H1 (cell line): ENCODE results near the gene FHIT. TPM values are rescaled to one million over a fixed set of nuclear protein-coding genes. Genes with fewer than 3 reads are reported as not detected.

Experiments
- CTCF ChIA-PET: fragments of 300-600 bp; sonication (Branson Sonifier 250); formaldehyde crosslinking; loops from one replicate; lab custom pipeline; 2021; ENCODE audit not compliant: partially characterized antibody; lab: Charles Lee
- POLR2A ChIA-PET: fragments of 300-600 bp; sonication (Branson Sonifier 250); formaldehyde crosslinking; loops from one replicate; lab custom pipeline; 2021; ENCODE audit warnings: inconsistent platforms; ENCODE audit not compliant: partially characterized antibody; lab: Charles Lee
- DNase-seq, 2 experiments: peaks; one replicate each; pipeline versions ENCODE4 v3.0.0 to v3.0.0-alpha.2; 2010 to 2022; ENCODE audit warnings: low spot score in 2 of 2, low read depth in 1 of 2, mixed read lengths in 1 of 2
- FAIRE-seq: peaks from 2 replicates; lab custom pipeline; 2011; peaks lifted over from hg19 to GRCh38; lab: Jason Lieb, UNC
- H2AFZ ChIP-seq: 2 replicates; pipeline ENCODE4 v1.8.1; 2012; ENCODE audit warnings: low read length, inconsistent platforms
- H2AK5ac ChIP-seq: 2 replicates; pipeline ENCODE4 v1.6.1; 2013; ENCODE audit warnings: low read depth, low read length
- H2BK120ac ChIP-seq: replicated peaks from 2 replicates; pipeline ENCODE3; 2013; ENCODE audit warnings: low read depth, low read length, inconsistent platforms
- H2BK12ac ChIP-seq: 2 replicates; pipeline ENCODE4 v1.6.1; 2013; ENCODE audit warnings: low read depth, low read length
- H2BK15ac ChIP-seq: 2 replicates; pipeline ENCODE4 v1.6.1; 2013; ENCODE audit warnings: low read length
- H2BK20ac ChIP-seq: 2 replicates; pipeline ENCODE4 v1.6.1; 2013; ENCODE audit warnings: low read length
- H2BK5ac ChIP-seq: 2 replicates; pipeline ENCODE4 v1.6.1; 2013; ENCODE audit warnings: low read depth, low read length
- H3K14ac ChIP-seq: 2 replicates; pipeline ENCODE4 v1.6.1; 2013; ENCODE audit warnings: inconsistent platforms; ENCODE audit not compliant: insufficient read length
- H3K18ac ChIP-seq: 2 replicates; pipeline ENCODE4 v1.6.1; 2013; ENCODE audit warnings: low read length; ENCODE audit errors: extremely low read depth
- H3K23ac ChIP-seq: 2 replicates; pipeline ENCODE4 v1.6.1; 2013; ENCODE audit warnings: inconsistent platforms; ENCODE audit not compliant: insufficient read length
- H3K23me2 ChIP-seq: 2 replicates; pipeline ENCODE4 v1.6.1; 2013; ENCODE audit warnings: low read depth, low read length
- H3K27ac ChIP-seq: 2 replicates; pipeline ENCODE4 v1.6.1; 2011; ENCODE audit warnings: low read depth, low read length, inconsistent platforms
- H3K27me3 ChIP-seq, 4 experiments: replicated peaks in 1 of 4; 1 replicate in 1 of 4; 2 replicates in 3 of 4; pipeline versions ENCODE4 v1.6.1 to v1.8.1; 2011 to 2013; ENCODE audit warnings: low read length in 3 of 4, mild to moderate bottlenecking in 3 of 4, inconsistent platforms in 2 of 4, mixed read lengths in 2 of 4, moderate library complexity in 1 of 4; ENCODE audit not compliant: control insufficient read depth in 3 of 4, insufficient read depth in 3 of 4; ENCODE audit errors: extremely low read depth in 1 of 4
- H3K36me3 ChIP-seq, 4 experiments: 2 replicates each; pipeline versions ENCODE4 v1.6.1 to v1.8.1; 2011 to 2013; ENCODE audit warnings: mild to moderate bottlenecking in 4 of 4, low read length in 3 of 4, moderate library complexity in 2 of 4, control low read depth in 1 of 4, inconsistent platforms in 1 of 4; ENCODE audit not compliant: insufficient read depth in 4 of 4, control insufficient read depth in 2 of 4
- H3K4ac ChIP-seq: replicated peaks from 2 replicates; pipeline ENCODE3; 2013; ENCODE audit warnings: low read length, low read depth, mixed read lengths, inconsistent platforms; ENCODE audit not compliant: insufficient read length
- H3K4me1 ChIP-seq, 4 experiments: replicated peaks in 1 of 4; 1 replicate in 1 of 4; 2 replicates in 3 of 4; pipeline versions ENCODE4 v1.6.1 to v1.8.1; 2011 to 2013; ENCODE audit warnings: low read length in 3 of 4, inconsistent platforms in 2 of 4, mixed read lengths in 1 of 4; ENCODE audit not compliant: insufficient read depth in 4 of 4, control insufficient read depth in 3 of 4
- H3K4me2 ChIP-seq, 2 experiments: 2 replicates each; pipeline versions ENCODE4 v1.6.1 to v1.8.1; 2011 to 2013; ENCODE audit warnings: low read depth in 2 of 2, low read length in 2 of 2, control low read depth in 1 of 2, inconsistent platforms in 1 of 2, mild to moderate bottlenecking in 1 of 2; ENCODE audit not compliant: insufficient read depth in 1 of 2
- H3K4me3 ChIP-seq, 4 experiments: fragments of 200-600, 300-600 bp in 1 of 4; sonication (generic), shearing (Covaris generic), sonication (Bioruptor Twin) in 1 of 4; 2 replicates each; pipeline versions ENCODE4 v1.5.1 to v1.8.1; 2011 to 2016; ENCODE audit warnings: low read length in 4 of 4, low read depth in 3 of 4, control low read depth in 2 of 4, inconsistent platforms in 2 of 4, mild to moderate bottlenecking in 2 of 4, mixed read lengths in 1 of 4, moderate library complexity in 1 of 4; ENCODE audit not compliant: insufficient read depth in 2 of 4; ENCODE audit errors: extremely low read depth in 1 of 4
- H3K56ac ChIP-seq: replicated peaks from 2 replicates; pipeline ENCODE3; 2013; ENCODE audit warnings: low read depth, mild to moderate bottlenecking, mixed read lengths, low read length, inconsistent platforms; ENCODE audit not compliant: insufficient read length
- H3K79me1 ChIP-seq: 2 replicates; pipeline ENCODE4 v1.6.1; 2013; ENCODE audit warnings: low read depth, low read length, control low read depth
- H3K79me2 ChIP-seq, 2 experiments: 2 replicates each; pipeline versions ENCODE4 v1.6.1 to v1.8.1; 2012 to 2013; ENCODE audit warnings: low read length in 2 of 2, mild to moderate bottlenecking in 2 of 2, inconsistent platforms in 1 of 2; ENCODE audit not compliant: insufficient read depth in 2 of 2, control insufficient read depth in 1 of 2
- H3K9ac ChIP-seq, 4 experiments: replicated peaks in 1 of 4; 1 replicate in 1 of 4; 2 replicates in 3 of 4; pipeline versions ENCODE4 v1.6.1 to v1.8.1; 2011 to 2013; ENCODE audit warnings: low read depth in 3 of 4, low read length in 3 of 4, control low read depth in 2 of 4, mild to moderate bottlenecking in 2 of 4, moderate library complexity in 2 of 4, inconsistent platforms in 1 of 4; ENCODE audit errors: extremely low read depth in 1 of 4
- H3K9me3 ChIP-seq, 2 experiments: 2 replicates each; pipeline versions ENCODE4 v1.6.1 to v1.8.1; 2012 to 2013; ENCODE audit warnings: mild to moderate bottlenecking in 2 of 2, moderate library complexity in 2 of 2, control low read depth in 1 of 2, inconsistent platforms in 1 of 2, low read depth in 1 of 2, low read length in 1 of 2, mixed read lengths in 1 of 2; ENCODE audit not compliant: insufficient read depth in 2 of 2
- H4K20me1 ChIP-seq, 2 experiments: replicated peaks in 1 of 2; 2 replicates each; pipeline versions ENCODE3 to v1.8.1; 2011 to 2013; ENCODE audit warnings: inconsistent platforms in 2 of 2, low read length in 2 of 2, mild to moderate bottlenecking in 1 of 2; ENCODE audit not compliant: insufficient read depth in 2 of 2, control insufficient read depth in 1 of 2
- H4K5ac ChIP-seq: 2 replicates; pipeline ENCODE4 v1.6.1; 2013; ENCODE audit warnings: low read length, low read depth, mixed read lengths, inconsistent platforms; ENCODE audit not compliant: insufficient read length
- H4K8ac ChIP-seq: 2 replicates; pipeline ENCODE4 v1.8.0; 2013; ENCODE audit warnings: mild to moderate bottlenecking, moderate library complexity, low read length, inconsistent platforms; ENCODE audit not compliant: insufficient read depth; ENCODE audit errors: extremely low read depth
- H4K91ac ChIP-seq: replicated peaks from 2 replicates; pipeline ENCODE3; 2013; ENCODE audit warnings: low read length, mixed read lengths, inconsistent platforms; ENCODE audit not compliant: insufficient read length
- BCL11A ChIP-seq, 2 experiments: IDR thresholded peaks; one replicate each; pipeline ENCODE4 v1.6.1; 2011; ENCODE audit warnings: low read depth in 2 of 2, low read length in 2 of 2, mild to moderate bottlenecking in 2 of 2
- BRCA1 ChIP-seq: IDR thresholded peaks from 2 replicates; pipeline ENCODE4 v1.6.1; 2012; ENCODE audit warnings: low read depth, low read length, improper control_type of control experiment
- CHD1 ChIP-seq: IDR thresholded peaks from 2 replicates; pipeline ENCODE4 v1.6.1; 2012; ENCODE audit warnings: low read depth, low read length, improper control_type of control experiment
- CHD2 ChIP-seq: IDR thresholded peaks from 2 replicates; pipeline ENCODE4 v1.6.1; 2012; ENCODE audit warnings: low read length, improper control_type of control experiment
- HDAC2 ChIP-seq, 2 experiments: fragments of 300-600 bp in 1 of 2; sonication (generic) in 1 of 2; IDR thresholded peaks; 2 replicates each; pipeline ENCODE4 v1.6.1; 2011 to 2012; ENCODE audit warnings: low read depth in 2 of 2, low read length in 2 of 2, mild to moderate bottlenecking in 2 of 2, moderate library complexity in 2 of 2, borderline replicate concordance in 1 of 2, inconsistent platforms in 1 of 2
- KDM1A ChIP-seq: fragments of 200-600, 300-600 bp; sonication (generic); IDR thresholded peaks from 2 replicates; pipeline ENCODE4 v1.7.1; 2016; ENCODE audit warnings: mild to moderate bottlenecking, low read length, borderline replicate concordance
- NANOG ChIP-seq: IDR thresholded peaks from 2 replicates; pipeline ENCODE4 v1.6.1; 2011; ENCODE audit warnings: low read length, low read depth, mild to moderate bottlenecking, inconsistent platforms; ENCODE audit not compliant: insufficient read depth, poor library complexity, severe bottlenecking
- POLR2AphosphoS5 ChIP-seq: IDR thresholded peaks from 2 replicates; pipeline ENCODE4 v1.6.1; 2011; ENCODE audit warnings: low read depth, low read length
- RFX5 ChIP-seq: IDR thresholded peaks from 2 replicates; pipeline ENCODE4 v1.6.1; 2011; ENCODE audit warnings: low read depth, low read length, improper control_type of control experiment, borderline replicate concordance
- SP1 ChIP-seq: IDR thresholded peaks from 2 replicates; pipeline ENCODE4 v1.6.1; 2011; ENCODE audit warnings: low read depth, low read length
- WGBS, 2 experiments: shearing (Covaris generic) in 1 of 2; methylation state at CpG; one replicate each; pipeline versions ENCODE4 v1.1.6 to v1.1.7; 2013 to 2015; ENCODE audit warnings: low lambda C conversion rate in 2 of 2, mixed read lengths in 2 of 2, inconsistent platforms in 1 of 2, low coverage in 1 of 2, missing lambda C conversion rate in 1 of 2; ENCODE audit not compliant: insufficient replicate concordance in 2 of 2, insufficient coverage in 1 of 2, insufficient read length in 1 of 2; ENCODE audit errors: extremely low coverage in 1 of 2, missing lambda C conversion rate in 1 of 2; 5-methylcytosine and 5-hydroxymethylcytosine counted together
- polyA plus RNA-seq, 7 experiments: library from polyadenylated mRNA; depleted of rRNA in 3 of 7; stranded (reverse) in 5 of 7; unstranded in 2 of 7; fragments of >200 nt in 5 of 7; fragments of 200-250 nt in 2 of 7; gene quantifications; 1 replicate in 5 of 7; 2 replicates in 1 of 7; 4 replicates in 1 of 7; pipeline versions ENCODE4 v1.2.1 to v1.2.3, GENCODE V29; 2011 to 2013; ENCODE audit warnings: missing spikeins in 2 of 7, mixed read lengths in 2 of 7
- total RNA-seq: library from RNA; stranded (reverse); fragmentation: NEBNext Ultra II Directional; extraction: Animal tissue kit (Norgen Biotek cat#: 25700); gene quantifications from 2 replicates; pipeline ENCODE4 v1.2.1, GENCODE V29; 2021
- TF ChIP-seq, protein P1 (sequence below), 3 experiments: IDR thresholded peaks; 1 replicate in 2 of 3; 2 replicates in 1 of 3; pipeline versions ENCODE4 v1.5.1 to v1.6.1; 2011; ENCODE audit warnings: low read length in 3 of 3, mild to moderate bottlenecking in 3 of 3, inconsistent platforms in 2 of 3, low read depth in 1 of 3, moderate library complexity in 1 of 3; ENCODE audit not compliant: insufficient read depth in 1 of 3; ENCODE audit errors: control extremely low read depth in 1 of 3

Gene FHIT
- total and polyA plus RNA-seq, 2 of the 8 experiments (the other 6 are each of a cell fraction or from before 2014, with no cell fraction given) = 1.2 to 3.2 TPM

DNA sequence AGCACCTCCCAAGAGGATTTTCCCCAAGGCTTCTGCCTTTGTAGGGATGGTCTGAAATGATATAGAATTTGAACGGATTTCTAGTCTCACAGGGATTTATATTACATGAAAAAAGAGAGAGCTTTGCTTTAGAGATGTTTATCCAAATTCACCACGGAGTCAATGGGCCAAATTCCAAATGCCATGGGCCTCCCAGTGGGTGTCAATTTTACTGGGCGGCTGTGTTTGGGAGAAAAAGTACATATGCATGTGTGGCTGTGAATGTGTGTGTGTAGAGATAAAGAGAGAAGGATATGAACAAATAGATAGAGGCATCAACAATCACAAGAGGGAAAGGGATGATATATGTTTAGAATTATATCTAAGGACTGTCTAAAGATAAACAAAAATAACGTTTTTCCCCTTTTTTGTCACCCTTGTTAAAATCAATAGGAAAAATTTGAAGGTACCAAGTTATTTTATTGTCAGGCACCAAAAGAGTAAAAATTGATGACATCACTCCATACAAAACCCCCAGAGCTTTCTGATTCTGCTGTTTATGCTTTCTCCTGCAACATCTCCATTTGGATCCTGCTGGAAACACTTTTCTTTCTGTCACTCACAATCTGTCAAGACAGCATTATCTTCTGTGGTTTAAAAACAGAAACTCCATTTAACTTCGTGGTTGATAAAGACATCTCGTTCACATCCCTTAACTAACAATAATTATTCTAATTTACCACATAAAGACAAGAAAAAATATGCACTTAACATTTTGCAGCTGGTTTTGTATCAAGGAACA lies 160.7 kb downstream of the FHIT start:
- H3K56ac ChIP-seq = no peak overlapping the region
- H3K14ac ChIP-seq = no peak overlapping the region
- H2BK12ac ChIP-seq = no peak overlapping the region
- H4K8ac ChIP-seq = no peak overlapping the region
- no peak overlapping the region for H2AFZ ChIP-seq
- H2BK5ac ChIP-seq = no peak overlapping the region
- FAIRE-seq (no peak), DNase-seq (no peak)
- no peaks in the 10 kb centered on the region for H3K27me3 ChIP-seq
- 55 to 100% methylated on average over 1 to 6 of the region's 6 CpGs for WGBS, 2 experiments
- H3K9ac ChIP-seq = no peak overlapping the region
- no peak overlapping the region for H4K5ac ChIP-seq
- no peak overlapping the region; a peak in 1 of 8 replicates for H3K4me3 ChIP-seq
- H2BK15ac ChIP-seq = no peak overlapping the region
- no peak overlapping the region for H3K23ac ChIP-seq
- no peak overlapping the region for H3K4ac ChIP-seq
- H4K91ac ChIP-seq = no peak overlapping the region
- no peaks in the 10 kb centered on the region for H4K20me1 ChIP-seq
- ChIA-PET CTCF (no interaction called here), POLR2A (no interaction called here)
- no peak overlapping the region for H2BK20ac ChIP-seq
- H3K4me2 ChIP-seq = no peak overlapping the region
- H2AK5ac ChIP-seq = no peak overlapping the region
- H3K36me3 ChIP-seq = no peaks in the 10 kb centered on the region
- H2BK120ac ChIP-seq = no peak overlapping the region
- H3K79me2 ChIP-seq = no peaks in the 10 kb centered on the region
- no peaks in the 10 kb centered on the region; a peak in 1 of 7 replicates for H3K4me1 ChIP-seq
- no peak overlapping the region for H3K18ac ChIP-seq
- H3K23me2 ChIP-seq = no peaks in the 10 kb centered on the region
- H3K79me1 ChIP-seq = no peaks in the 10 kb centered on the region
- no peaks in the 10 kb centered on the region for H3K9me3 ChIP-seq
- no peak overlapping the region for H3K27ac ChIP-seq
- TF ChIP-seq RFX5 (no peak), CHD1 (no peak), HDAC2 (IDR thresholded peaks at IDR 0.05; ENCODE audit: borderline replicate concordance in 1 of 2, low read depth in 2 of 2, low read length in 2 of 2) (no peak), NANOG (no peak), CHD2 (no peak), SP1 (no peak), BRCA1 (no peak), KDM1A (no peak), POLR2AphosphoS5 (no peak), BCL11A (IDR thresholded peaks at IDR 0.05; ENCODE audit: low read depth in 2 of 2, low read length in 2 of 2) (no peak)
- TF ChIP-seq, protein P1, sequence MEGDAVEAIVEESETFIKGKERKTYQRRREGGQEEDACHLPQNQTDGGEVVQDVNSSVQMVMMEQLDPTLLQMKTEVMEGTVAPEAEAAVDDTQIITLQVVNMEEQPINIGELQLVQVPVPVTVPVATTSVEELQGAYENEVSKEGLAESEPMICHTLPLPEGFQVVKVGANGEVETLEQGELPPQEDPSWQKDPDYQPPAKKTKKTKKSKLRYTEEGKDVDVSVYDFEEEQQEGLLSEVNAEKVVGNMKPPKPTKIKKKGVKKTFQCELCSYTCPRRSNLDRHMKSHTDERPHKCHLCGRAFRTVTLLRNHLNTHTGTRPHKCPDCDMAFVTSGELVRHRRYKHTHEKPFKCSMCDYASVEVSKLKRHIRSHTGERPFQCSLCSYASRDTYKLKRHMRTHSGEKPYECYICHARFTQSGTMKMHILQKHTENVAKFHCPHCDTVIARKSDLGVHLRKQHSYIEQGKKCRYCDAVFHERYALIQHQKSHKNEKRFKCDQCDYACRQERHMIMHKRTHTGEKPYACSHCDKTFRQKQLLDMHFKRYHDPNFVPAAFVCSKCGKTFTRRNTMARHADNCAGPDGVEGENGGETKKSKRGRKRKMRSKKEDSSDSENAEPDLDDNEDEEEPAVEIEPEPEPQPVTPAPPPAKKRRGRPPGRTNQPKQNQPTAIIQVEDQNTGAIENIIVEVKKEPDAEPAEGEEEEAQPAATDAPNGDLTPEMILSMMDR (IDR thresholded peaks at IDR 0.05; ENCODE audit: control extremely low read depth in 1 of 3, insufficient read depth in 1 of 3, low read depth in 1 of 3, low read length in 3 of 3) = no peak
